ENCODE data around the gene NGB. TPM values are rescaled to one million over a fixed set of nuclear protein-coding genes. Genes with fewer than 3 reads are reported as not detected.
"Not testable (repeated sequence)": the region's sequence is repeated elsewhere in the genome, so short reads cannot be mapped to it uniquely, and the experiment has no call there.

The NGB gene
- total RNA-seq, 2 donors from 2014 or later: not detected

DNA sequence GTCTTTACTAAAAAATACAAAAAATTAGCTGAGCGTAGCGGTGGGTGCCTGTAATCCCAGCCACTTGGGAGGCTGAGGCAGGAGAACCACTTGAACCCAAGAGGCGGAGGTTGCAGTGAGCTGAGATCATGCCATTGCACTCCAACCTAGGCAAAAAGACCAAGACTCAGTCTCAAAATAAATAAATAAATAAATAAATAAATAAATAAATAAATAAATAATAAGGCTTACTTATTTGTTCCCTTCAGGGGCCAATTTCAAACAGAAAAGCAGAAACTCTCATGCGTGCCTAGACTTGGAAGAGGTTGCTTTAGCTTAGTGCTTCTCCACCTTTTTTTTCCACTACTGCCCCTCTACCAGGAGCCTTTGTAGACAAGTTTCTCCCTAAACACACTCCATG is 9.9 kb upstream of the NGB start:
- not testable (repeated sequence) for DNase-seq (ENCODE audit: low spot score); H3K27me3 Mint-ChIP-seq; ATAC-seq; H3K4me3 Mint-ChIP-seq; H3K9me3 Mint-ChIP-seq; H3K4me1 Mint-ChIP-seq (ENCODE audit: low read depth in 2 of 2); H3K27ac Mint-ChIP-seq; H3K36me3 Mint-ChIP-seq

GRCh38 chr14:77279719-77280118 is 8.7 kb upstream of the NGB start:
- Mint-ChIP-seq H3K4me1 (ENCODE audit: low read depth in 2 of 2) (no peaks in the 10 kb centered on the region), H3K36me3 (peaks cover 7% of the 10 kb centered on the region), H3K4me3 (no peak overlapping the region), H3K9me3 (no peaks in the 10 kb centered on the region), H3K27me3 (no peaks in the 10 kb centered on the region), H3K27ac (no peak overlapping the region)
- ATAC-seq (no peak), DNase-seq (ENCODE audit: low spot score) (no peak)

GRCh38 chr14:77278461-77279230 is 7.6 kb upstream of the NGB start:
- H3K36me3 Mint-ChIP-seq: no peaks in the 10 kb centered on the region
- H3K4me3 Mint-ChIP-seq: no peak overlapping the region
- H3K4me1 Mint-ChIP-seq (ENCODE audit: low read depth in 2 of 2): no peaks in the 10 kb centered on the region
- H3K9me3 Mint-ChIP-seq: no peaks in the 10 kb centered on the region
- no peak for DNase-seq (ENCODE audit: low spot score)
- H3K27me3 Mint-ChIP-seq: peaks cover 0 to 1% of the 10 kb centered on the region in 2 donors
- H3K27ac Mint-ChIP-seq: no peak overlapping the region
- ATAC-seq: no peak

GRCh38 chr14:77276959-77277358 is 6.0 kb upstream of the NGB start:
- Mint-ChIP-seq H3K4me1 (ENCODE audit: low read depth in 2 of 2) (no peaks in the 10 kb centered on the region), H3K36me3 (no peaks in the 10 kb centered on the region), H3K27ac (no peak overlapping the region), H3K9me3 (no peaks in the 10 kb centered on the region), H3K4me3 (no peak overlapping the region), H3K27me3 (peaks cover 9 to 11% of the 10 kb centered on the region in 2 donors)
- no peak for DNase-seq (ENCODE audit: low spot score)
- ATAC-seq: no peak

- no peaks in the 10 kb centered on the region for H3K36me3 Mint-ChIP-seq
- no peak overlapping the region for H3K4me3 Mint-ChIP-seq
- no peak overlapping the region for H3K27ac Mint-ChIP-seq
- H3K4me1 Mint-ChIP-seq (ENCODE audit: low read depth in 2 of 2): no peaks in the 10 kb centered on the region
- no peak for ATAC-seq
- no peak for DNase-seq (ENCODE audit: low spot score)
- no peaks in the 10 kb centered on the region for H3K9me3 Mint-ChIP-seq
- peaks cover 14 to 15% of the 10 kb centered on the region in 2 donors for H3K27me3 Mint-ChIP-seq
Measured at GRCh38 chr14:77276295-77276935, 5.4 kb upstream of the NGB start.

GRCh38 chr14:77275601-77276017 is 4.6 kb upstream of the NGB start:
- Mint-ChIP-seq H3K27me3 (peaks cover 16% of the 10 kb centered on the region in 2 donors), H3K9me3 (no peaks in the 10 kb centered on the region), H3K4me3 (no peak overlapping the region), H3K4me1 (ENCODE audit: low read depth in 2 of 2) (no peaks in the 10 kb centered on the region), H3K27ac (no peak overlapping the region), H3K36me3 (no peaks in the 10 kb centered on the region)
- DNase-seq (ENCODE audit: low spot score) (no peak), ATAC-seq (no peak)

DNA sequence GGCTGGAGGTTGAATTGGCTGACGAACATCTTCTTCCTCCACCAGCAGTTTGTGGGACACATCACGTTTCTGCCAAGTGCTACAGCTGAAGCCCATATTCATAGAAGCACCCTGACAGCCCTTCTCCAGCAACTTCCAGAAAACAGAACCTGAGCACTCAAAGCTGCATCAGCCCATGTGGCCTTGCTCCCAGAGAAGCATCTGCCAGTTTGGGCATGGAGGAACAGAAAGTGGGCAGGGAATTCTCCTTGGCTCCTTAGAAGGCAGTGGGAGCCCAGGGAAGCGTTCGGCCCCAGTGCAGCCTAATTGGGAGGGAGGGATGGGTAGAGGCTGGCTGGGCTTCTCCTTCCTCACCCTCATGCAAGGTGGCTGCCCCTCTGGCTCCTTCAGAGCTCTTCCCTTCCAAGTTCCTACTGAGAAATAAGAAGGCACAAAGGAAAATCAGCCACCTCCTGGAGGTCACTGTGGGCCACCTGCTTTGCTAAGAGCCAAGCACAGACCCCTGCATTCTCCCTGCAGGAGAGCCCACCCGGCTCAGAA is 4.1 kb upstream of the NGB start:
- DNase-seq (ENCODE audit: low spot score): no peak
- Mint-ChIP-seq H3K4me1 (ENCODE audit: low read depth in 2 of 2) (no peaks in the 10 kb centered on the region), H3K9me3 (no peaks in the 10 kb centered on the region), H3K27ac (no peak overlapping the region), H3K27me3 (peaks cover 16 to 18% of the 10 kb centered on the region in 2 donors), H3K4me3 (no peak overlapping the region), H3K36me3 (no peaks in the 10 kb centered on the region)
- no peak for ATAC-seq

DNA sequence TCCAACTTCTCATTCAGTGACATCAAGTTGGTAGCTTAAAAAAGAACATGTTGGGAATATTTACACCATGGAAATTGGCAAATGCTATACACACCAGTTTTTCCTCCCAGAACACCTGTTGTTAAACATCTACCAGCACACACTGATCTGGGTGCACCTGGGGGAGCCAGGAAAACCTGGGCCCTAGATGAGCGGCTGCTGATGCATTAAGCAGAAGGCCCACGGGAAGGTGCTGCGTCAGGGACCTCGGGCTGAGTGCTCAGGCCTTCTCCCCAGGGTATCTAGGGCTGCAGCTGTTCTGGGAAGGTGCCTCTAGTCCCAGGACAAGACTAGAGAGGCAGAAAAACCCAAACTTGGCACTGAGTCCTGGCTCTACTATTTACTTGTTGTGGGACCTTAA is 2.8 kb upstream of the NGB start:
- Mint-ChIP-seq H3K27ac (no peak overlapping the region), H3K36me3 (no peaks in the 10 kb centered on the region), H3K27me3 (peaks cover 22 to 24% of the 10 kb centered on the region in 2 donors), H3K4me3 (no peak overlapping the region), H3K4me1 (ENCODE audit: low read depth in 2 of 2) (peaks cover 0 to 2% of the 10 kb centered on the region in 2 donors), H3K9me3 (no peaks in the 10 kb centered on the region)
- DNase-seq (ENCODE audit: low spot score) (no peak), ATAC-seq (no peak)

DNA sequence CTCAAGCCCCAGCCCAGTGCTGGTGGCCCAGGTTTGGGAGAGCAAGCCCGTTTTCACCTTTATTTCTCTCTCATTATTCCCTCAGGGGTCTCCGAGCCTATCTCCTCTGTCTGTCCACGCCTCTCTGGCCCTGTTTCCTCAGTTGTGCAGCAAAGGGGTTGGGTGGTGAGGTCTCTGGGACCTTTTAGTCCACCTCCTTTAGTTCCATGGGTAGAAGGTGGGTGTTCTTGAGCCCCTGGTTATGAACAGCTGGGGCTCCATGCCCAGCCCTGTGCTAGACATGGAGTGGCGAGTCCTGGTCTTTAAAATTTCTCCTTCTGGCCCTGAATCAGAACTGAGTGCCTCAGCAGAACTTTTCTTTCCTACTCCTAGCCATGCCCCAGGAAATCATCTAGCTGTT is 1.3 kb upstream of the NGB start:
- H3K27ac Mint-ChIP-seq: no peak overlapping the region
- no peaks in the 10 kb centered on the region for H3K9me3 Mint-ChIP-seq
- H3K27me3 Mint-ChIP-seq: peaks cover 28 to 31% of the 10 kb centered on the region in 2 donors
- H3K36me3 Mint-ChIP-seq: no peaks in the 10 kb centered on the region
- H3K4me3 Mint-ChIP-seq: no peak overlapping the region
- ATAC-seq: no peak
- DNase-seq (ENCODE audit: low spot score): no peak
- peaks cover 0 to 2% of the 10 kb centered on the region in 2 donors for H3K4me1 Mint-ChIP-seq (ENCODE audit: low read depth in 2 of 2)

- Mint-ChIP-seq H3K36me3 (no peaks in the 10 kb centered on the region), H3K9me3 (no peaks in the 10 kb centered on the region), H3K27me3 (peaks cover 28 to 31% of the 10 kb centered on the region in 2 donors), H3K27ac (no peak overlapping the region), H3K4me1 (ENCODE audit: low read depth in 2 of 2) (peaks cover 0 to 2% of the 10 kb centered on the region in 2 donors), H3K4me3 (no peak overlapping the region)
- DNase-seq (ENCODE audit: low spot score): no peak
- no peak for ATAC-seq
Measured at GRCh38 chr14:77270361-77271112, 469 bp downstream of the NGB start.

GRCh38 chr14:77268989-77269600 is 1.9 kb downstream of the NGB start:
- DNase-seq (ENCODE audit: low spot score) (no peak), ATAC-seq (no peak)
- H3K4me1 Mint-ChIP-seq (ENCODE audit: low read depth in 2 of 2): peaks cover 0 to 2% of the 10 kb centered on the region in 2 donors
- H3K4me3 Mint-ChIP-seq: no peak overlapping the region
- H3K27ac Mint-ChIP-seq: no peak overlapping the region
- H3K36me3 Mint-ChIP-seq: no peaks in the 10 kb centered on the region
- no peaks in the 10 kb centered on the region for H3K9me3 Mint-ChIP-seq
- peaks cover 28 to 31% of the 10 kb centered on the region in 2 donors for H3K27me3 Mint-ChIP-seq

DNA sequence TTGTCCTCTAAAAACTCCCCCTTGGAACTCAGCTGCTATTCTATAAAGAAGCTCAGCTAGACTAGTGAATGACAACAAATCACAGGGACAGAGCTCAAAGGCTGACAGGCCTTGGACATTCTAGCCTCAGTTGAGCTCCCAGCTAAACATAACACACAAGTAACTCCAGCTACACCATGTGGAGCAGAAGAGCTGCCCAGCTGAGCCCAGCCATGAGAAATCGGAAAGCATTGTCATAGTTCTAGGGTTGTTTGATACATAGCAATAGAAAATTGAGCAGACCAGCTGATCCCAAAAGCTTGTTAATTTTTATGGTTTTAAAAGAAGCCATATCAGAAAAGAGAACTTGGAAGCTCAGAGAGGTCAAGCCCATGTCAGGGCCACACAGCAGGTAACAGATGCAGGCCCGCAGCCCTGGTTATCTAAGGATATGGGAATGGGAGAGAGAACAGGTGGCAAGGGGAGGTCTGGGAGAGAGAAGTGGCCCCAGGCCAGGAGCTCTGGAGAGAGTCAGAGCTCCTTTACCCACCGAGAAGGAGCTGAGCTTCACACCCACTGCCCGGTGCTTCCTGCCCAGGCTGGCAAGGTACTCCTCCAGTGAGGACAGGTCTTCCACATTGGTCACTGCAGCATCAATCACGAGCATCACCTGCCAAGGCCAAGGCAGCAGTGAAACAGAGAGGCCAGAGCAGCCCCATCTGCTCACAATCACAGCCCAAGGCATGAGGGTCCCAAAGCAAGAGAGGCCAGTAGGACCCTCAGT is 2.9 kb downstream of the NGB start:
- Mint-ChIP-seq H3K27ac (no peak overlapping the region), H3K9me3 (no peaks in the 10 kb centered on the region), H3K36me3 (no peaks in the 10 kb centered on the region), H3K4me3 (no peak overlapping the region), H3K27me3 (peaks cover 23 to 40% of the 10 kb centered on the region in 2 donors), H3K4me1 (ENCODE audit: low read depth in 2 of 2) (peaks cover 0 to 2% of the 10 kb centered on the region in 2 donors)
- no peak for DNase-seq (ENCODE audit: low spot score)
- ATAC-seq: no peak

DNA sequence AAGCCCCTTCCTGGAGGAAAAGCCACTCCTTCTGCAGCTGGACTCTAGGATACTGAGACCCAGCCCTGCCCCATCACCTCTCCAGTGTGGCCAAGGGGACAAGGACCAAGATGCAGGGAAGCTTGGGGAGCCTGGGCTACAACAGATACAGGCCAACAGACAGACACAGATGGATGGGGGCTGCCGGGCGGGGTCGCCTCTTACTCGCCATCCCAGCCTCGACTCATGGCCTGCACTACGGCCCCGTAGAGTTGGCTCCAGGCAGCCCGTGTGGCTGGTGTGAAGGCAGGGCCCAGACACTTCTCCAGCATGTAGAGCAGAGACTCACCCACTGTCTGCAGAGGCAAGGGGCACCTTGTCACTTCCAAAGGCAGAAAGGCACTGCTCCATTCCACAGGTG is 4.7 kb downstream of the NGB start:
- peaks cover 0 to 2% of the 10 kb centered on the region in 2 donors for H3K4me1 Mint-ChIP-seq (ENCODE audit: low read depth in 2 of 2)
- no peak for ATAC-seq

More for the DNA sequence above, 4.7 kb downstream of the NGB start:
- no peak for DNase-seq (ENCODE audit: low spot score)
- Mint-ChIP-seq H3K9me3 (no peaks in the 10 kb centered on the region), H3K36me3 (no peaks in the 10 kb centered on the region), H3K4me3 (no peak overlapping the region), H3K27ac (no peak overlapping the region), H3K27me3 (peaks cover 16 to 36% of the 10 kb centered on the region in 2 donors)

Data from natural killer cell treated with Interleukin-12 subunit alpha and Interleukin-12 subunit beta and Interleukin-15 and Interleukin-18, amount 100 ng/mL, for 72 hours (primary cell).